Right ventricle myocardium superior (tissue), 1 donor: ENCODE results near the gene PNRC2. TPM values are rescaled to one million over a fixed set of nuclear protein-coding genes. Genes with fewer than 3 reads are reported as not detected.

Source experiments
- ATAC-seq: fragments of 200-7000 bp; cut with Tn5 transposase; one replicate; pipeline ENCODE4 v1.9.1; 2020; ENCODE audit warnings: mild to moderate bottlenecking; ENCODE audit not compliant: poor library complexity
- DNase-seq: peaks from one replicate; pipeline ENCODE4 v3.0.0-alpha.2; 2020
- intact Hi-C: fragments of 100-400 bp; cut with DNase I; formaldehyde crosslinking; loops from one replicate; pipeline ENCODE4 v1.11.2; 2022
- long read RNA-seq: library from polyadenylated mRNA; unstranded; transcript quantifications from one replicate; pipeline ENCODE4 v2.0.0, GENCODE V29; 2021
- total RNA-seq: library from RNA; stranded (reverse); fragmentation: NEBNext Ultra II Directional; extraction: Animal tissue kit (Norgen Biotek cat#: 25700); gene quantifications from one replicate; pipeline ENCODE4 v1.2.1, GENCODE V29; 2021
- donor health status: DM: no; HTN: yes; CAD: no; lungs with severe emphysema.

Gene PNRC2
- total RNA-seq, result 74.2 TPM
- long read RNA-seq, transcript PNRC2-202 (3 exons, 814 nt), result minor isoform, 12 of 207 reads
- long read RNA-seq, transcript PNRC2-201 (3 exons, 2,416 nt), result major isoform, 192 of 207 reads
- long read RNA-seq, partial matches to known transcripts, result 0 of 207 reads
- long read RNA-seq, other reads (novel, unspliced or antisense), result 2 of 207 reads

GRCh38 chr1:23959461-23960290, at the start of gene PNRC2:
PNRC2 (plus strand) TSS chr1:23959828; CDS start chr1:23961458, 1,630 bp downstream.
- peak; percentile 97 for ATAC-seq
- intact Hi-C loops, result no loop called here
- peak; percentile 98 for DNase-seq

GRCh38 chr1:23910144-23910543, 49.5 kb upstream of the PNRC2 start:
- ATAC-seq (no peak), DNase-seq (no peak)
- intact Hi-C loops, result no loop called here

GRCh38 chr1:23910553-23911246, 48.9 kb upstream of the PNRC2 start:
- DNase-seq, result no peak
- ATAC-seq, result no peak
- intact Hi-C loops, result no loop called here

- no peak for ATAC-seq
- intact Hi-C loops, result no loop called here
- no peak for DNase-seq
These were observed 47.7 kb upstream of the PNRC2 start for GRCh38 chr1:23911921-23912320.

- DNase-seq (no peak), ATAC-seq (no peak)
- intact Hi-C loops, result no loop called here
These were observed 46.3 kb upstream of the PNRC2 start, which contains the start of gene CNR2 for GRCh38 chr1:23913212-23913880. CNR2 (minus strand) TSS chr1:23913362; CDS start chr1:23875617, 37,745 bp downstream.

- intact Hi-C loops, result no loop called here
- no peak for DNase-seq
- no peak for ATAC-seq
These were observed 44.7 kb upstream of the PNRC2 start for GRCh38 chr1:23914921-23915320.

GRCh38 chr1:23915466-23915865, 44.2 kb upstream of the PNRC2 start:
- ATAC-seq (no peak), DNase-seq (no peak)
- intact Hi-C loops, result no loop called here

- peak; percentile 67 for DNase-seq
- intact Hi-C loops, result no loop called here
- ATAC-seq, result peak; percentile 78
These were observed 43.2 kb upstream of the PNRC2 start for GRCh38 chr1:23916209-23917131.

GRCh38 chr1:23922321-23922943, 37.2 kb upstream of the PNRC2 start:
- intact Hi-C loops, result no loop called here
- ATAC-seq (no peak), DNase-seq (no peak)

- DNase-seq (no peak), ATAC-seq (no peak)
- intact Hi-C loops, result no loop called here
These were observed 35.8 kb upstream of the PNRC2 start for GRCh38 chr1:23923592-23924499.

GRCh38 chr1:23924601-23925000, 35.0 kb upstream of the PNRC2 start:
- no peak for ATAC-seq
- intact Hi-C loops, result no loop called here
- no peak for DNase-seq

GRCh38 chr1:23925279-23925678, 34.3 kb upstream of the PNRC2 start:
- DNase-seq, result no peak
- intact Hi-C loops, result no loop called here
- no peak for ATAC-seq

GRCh38 chr1:23927097-23927496, 32.5 kb upstream of the PNRC2 start:
- DNase-seq (no peak), ATAC-seq (no peak)
- intact Hi-C loops, result no loop called here

GRCh38 chr1:23928789-23929188, 30.8 kb upstream of the PNRC2 start:
- no peak for ATAC-seq
- intact Hi-C loops, result no loop called here
- no peak for DNase-seq

- no peak for DNase-seq
- ATAC-seq, result no peak
These were observed 29.4 kb upstream of the PNRC2 start for GRCh38 chr1:23930270-23930669.

GRCh38 chr1:23930861-23931490, 28.7 kb upstream of the PNRC2 start:
- ATAC-seq (no peak), DNase-seq (no peak)
- intact Hi-C loops, result no loop called here

More at GRCh38 chr1:23930270-23930669, 29.4 kb upstream of the PNRC2 start:
- intact Hi-C loops, result no loop called here
